Stimulated activated CD8-positive, alpha-beta memory T cell treated with anti-CD3 and anti-CD28 coated beads, Interleukin-2, amount 100 ng/mL, for 48 hours (primary cell): ENCODE measurements around the gene ARHGAP27.
"Not testable (repeated sequence)": the region's sequence is repeated elsewhere in the genome, so short reads cannot be mapped to it uniquely, and the experiment has no call there.

Experiments used
- DNase-seq, 2 donors: peaks; one replicate each; pipeline ENCODE4 v3.0.0-alpha.2; 2020; ENCODE audit warnings: low read depth in 2 of 2

Gene ARHGAP27

GRCh38 chr17:45432405-45433158 is at the start of gene ARHGAP27:
Gene ARHGAP27, minus strand, starts transcription at chr17:45432870. Its CDS starts 2,591 bp downstream, at chr17:45430279.
- no peak for DNase-seq

DNA sequence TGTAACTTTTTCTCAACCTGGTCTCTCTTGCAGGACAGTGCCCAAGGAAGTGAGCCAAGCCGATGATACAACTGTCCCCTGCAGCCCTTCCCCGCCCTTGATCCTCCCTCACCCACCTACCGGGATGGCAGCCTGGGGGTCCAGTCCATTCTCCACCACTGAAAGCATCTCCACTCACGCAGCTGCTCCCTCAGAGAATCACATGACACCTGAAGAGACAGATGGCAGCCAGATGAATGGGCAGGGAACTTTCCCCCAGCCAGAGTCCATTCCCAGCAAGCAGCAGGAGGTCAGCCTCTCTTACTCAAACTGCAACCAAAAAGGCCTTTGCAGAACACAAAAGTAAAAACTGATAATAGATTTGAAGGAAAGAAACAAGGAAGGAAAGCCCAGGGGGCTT is 49.6 kb upstream of the ARHGAP27 start:
- not testable (repeated sequence) for DNase-seq

GRCh38 chr17:45475436-45475835 is 42.8 kb upstream of the ARHGAP27 start:
- DNase-seq = not testable (repeated sequence)

DNA sequence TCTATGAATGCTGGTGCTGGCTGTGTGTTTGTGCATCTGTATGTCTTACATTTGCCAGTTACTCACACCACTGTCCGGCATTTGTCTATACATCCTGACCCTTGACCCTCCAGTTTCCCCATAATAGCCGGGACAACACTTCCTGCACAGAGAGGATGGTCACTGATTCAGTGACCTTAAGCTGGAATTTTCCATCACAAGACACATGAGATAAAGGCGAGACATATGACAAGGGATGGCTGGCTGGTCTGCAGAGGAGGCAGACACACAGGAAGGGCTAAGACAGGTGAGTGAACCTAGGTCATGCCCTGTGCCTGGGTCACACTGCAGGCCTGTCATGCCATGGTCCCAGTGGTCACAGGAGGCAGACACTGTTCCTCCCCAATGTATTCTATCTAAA is 39.6 kb upstream of the ARHGAP27 start:
- not testable (repeated sequence) for DNase-seq

GRCh38 chr17:45469204-45469563 is 36.5 kb upstream of the ARHGAP27 start:
- not testable (repeated sequence) for DNase-seq

DNA sequence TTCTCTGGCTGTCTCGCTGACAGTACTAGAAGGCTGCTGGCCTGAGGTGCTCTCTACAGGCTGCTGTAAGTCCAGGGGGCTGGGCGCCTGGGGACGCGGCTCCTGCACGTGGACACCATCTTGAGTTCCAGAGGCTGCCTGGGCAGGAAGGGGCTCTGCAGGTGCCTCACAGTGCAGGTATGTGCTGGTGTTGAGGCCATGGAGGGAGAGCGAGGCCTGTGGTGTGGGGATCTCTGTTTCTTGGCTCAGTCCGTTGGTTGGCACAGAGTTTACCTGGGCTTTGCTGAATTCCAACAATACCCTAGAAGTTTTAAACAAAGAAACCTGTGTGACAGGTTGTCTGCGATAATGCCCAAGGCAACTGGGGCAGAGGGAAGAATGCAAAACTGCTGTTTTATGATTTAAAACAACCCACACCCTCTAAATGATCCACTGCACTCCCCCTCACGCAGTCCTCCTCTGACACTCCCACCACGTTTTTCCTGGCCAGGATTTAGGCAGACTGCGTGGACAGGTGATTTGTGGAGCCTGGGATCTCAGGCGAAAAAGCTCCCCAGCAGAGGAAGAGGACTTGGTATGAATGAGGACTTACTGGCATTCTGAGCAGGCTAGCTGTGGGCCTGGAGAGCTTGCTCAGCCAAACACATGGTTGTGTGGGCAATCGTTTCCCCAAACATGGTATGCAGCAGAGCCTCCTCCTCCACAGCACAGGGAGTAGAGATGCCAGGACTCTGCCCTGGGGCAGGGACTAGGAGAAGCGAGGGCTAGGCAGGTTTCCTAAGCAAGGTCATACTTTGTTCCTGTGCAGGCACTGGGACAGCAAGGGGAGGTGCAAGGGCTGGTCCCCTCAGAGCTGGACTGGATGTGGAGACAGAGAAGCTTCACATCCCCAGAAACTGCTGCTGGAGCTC is 35.9 kb upstream of the ARHGAP27 start:
- DNase-seq = not testable (repeated sequence)

GRCh38 chr17:45461524-45462327 is 29.1 kb upstream of the ARHGAP27 start:
- DNase-seq = peak; percentile 13 to 23

- DNase-seq = not testable (repeated sequence)
These were observed 27.8 kb upstream of the ARHGAP27 start for GRCh38 chr17:45460422-45460821.

DNA sequence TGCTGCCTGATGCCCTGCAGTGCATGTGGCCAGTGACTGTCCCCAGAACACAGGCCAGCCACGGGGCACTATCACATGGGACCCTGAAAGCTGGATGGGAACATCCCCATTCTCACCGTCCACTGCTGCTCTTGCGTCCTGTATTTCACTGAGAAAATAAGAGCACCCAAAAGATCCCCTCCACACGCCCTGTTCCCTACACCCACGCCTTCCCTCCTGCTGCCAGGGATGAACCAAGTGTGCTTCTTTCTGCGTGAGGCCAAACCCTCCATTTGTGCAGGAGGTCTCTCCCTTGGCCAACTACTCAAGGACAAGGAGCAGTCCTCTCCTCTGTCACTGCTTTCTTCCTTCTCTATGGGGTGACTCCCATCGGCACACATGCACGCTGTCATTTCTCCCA is 21.7 kb upstream of the ARHGAP27 start:
- DNase-seq = not testable (repeated sequence)

DNA sequence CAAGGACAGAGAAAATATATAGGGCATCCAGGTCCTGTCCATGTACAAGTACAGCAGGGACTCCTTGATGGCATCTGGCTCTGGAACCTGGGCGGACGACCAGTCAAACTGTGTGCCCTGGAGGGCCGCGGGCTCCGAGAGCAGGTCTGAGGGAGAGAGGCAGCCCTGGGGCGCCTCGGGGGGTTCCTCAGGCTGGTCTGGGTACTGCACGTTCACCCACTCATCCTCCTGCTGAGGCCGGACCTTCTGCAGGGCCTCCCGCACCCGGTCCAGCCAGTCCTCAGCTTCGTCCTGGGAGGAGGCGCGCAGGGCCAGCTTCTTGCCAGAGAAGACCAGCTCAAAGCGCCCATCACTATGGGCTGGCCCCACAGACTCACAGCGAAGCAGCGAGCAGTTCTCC is 21.1 kb upstream of the ARHGAP27 start:
- DNase-seq = not testable (repeated sequence)

- DNase-seq = not testable (repeated sequence)
These were observed 20.5 kb upstream of the ARHGAP27 start for GRCh38 chr17:45453225-45453534.

DNA sequence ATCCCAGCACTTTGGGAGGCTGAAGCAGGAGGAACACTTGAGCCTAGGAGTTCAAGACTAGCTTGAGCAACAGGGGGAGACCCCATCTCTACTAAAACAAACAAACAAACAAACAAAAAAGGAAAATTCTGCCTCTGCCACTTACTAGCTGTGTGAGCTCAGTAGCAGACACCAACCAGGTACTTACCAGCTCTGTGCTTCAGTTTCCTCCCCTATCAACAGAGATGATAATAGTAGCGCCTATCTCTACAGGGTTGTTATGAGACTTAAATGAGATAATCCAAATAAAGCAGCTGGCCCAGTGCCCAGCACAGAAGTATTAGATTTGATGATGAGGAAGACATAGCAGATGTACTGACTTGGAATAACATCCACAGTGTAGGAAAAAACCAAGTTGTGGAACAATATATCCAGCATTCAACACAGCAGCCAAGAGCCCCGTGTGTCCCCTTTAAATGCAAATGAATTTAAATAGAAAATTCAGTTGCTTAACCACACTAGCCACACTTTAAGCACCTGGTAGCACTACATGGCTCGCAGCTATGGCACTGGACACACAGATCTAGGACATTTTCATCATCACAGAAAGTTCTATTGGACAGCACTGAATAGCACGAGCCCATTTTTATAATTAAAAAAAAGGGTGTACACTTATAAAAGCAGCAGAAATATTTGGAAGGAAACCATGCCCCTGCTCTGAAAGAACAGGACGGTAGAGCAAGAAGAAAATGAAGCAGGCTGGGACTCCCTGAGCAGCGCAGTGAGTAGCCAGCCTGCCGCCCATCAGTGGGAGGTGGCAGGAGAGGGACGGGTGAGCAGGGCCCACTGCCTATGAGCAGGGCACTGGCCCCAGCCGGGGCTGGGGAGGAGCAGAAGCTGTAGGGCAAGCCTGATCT is 19.9 kb upstream of the ARHGAP27 start:
- not testable (repeated sequence) for DNase-seq

- not testable (repeated sequence) for DNase-seq
These were observed 19.0 kb upstream of the ARHGAP27 start for GRCh38 chr17:45451660-45452059.

- DNase-seq = no peak
These were observed 18.5 kb upstream of the ARHGAP27 start for GRCh38 chr17:45451131-45451530.

DNA sequence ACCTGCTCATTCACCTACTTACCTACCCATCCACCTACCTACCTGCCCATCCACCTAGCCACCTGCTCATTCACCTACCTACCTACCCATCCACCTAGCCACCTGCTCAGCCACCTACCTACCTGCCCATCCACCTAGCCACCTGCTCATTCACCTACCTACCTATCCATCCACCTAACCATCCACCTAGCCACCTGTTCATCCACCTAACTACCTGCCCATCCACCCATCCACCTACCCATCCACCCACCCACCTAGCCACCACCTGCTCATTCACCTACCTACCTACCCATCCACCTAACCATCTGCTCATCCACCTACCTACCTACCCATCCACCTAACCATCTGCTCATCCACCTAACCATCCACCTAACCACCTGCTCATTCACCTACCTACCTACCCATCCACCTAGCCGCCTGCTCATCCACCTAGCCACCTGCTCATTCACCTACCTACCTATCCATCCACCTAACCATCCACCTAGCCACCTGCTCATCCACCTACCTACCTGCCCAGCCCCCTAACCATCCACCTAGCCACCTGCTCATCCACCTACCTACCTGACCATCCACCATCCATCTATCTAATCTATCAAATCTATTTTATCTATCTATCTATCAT is 17.1 kb upstream of the ARHGAP27 start:
- DNase-seq = not testable (repeated sequence)

DNA sequence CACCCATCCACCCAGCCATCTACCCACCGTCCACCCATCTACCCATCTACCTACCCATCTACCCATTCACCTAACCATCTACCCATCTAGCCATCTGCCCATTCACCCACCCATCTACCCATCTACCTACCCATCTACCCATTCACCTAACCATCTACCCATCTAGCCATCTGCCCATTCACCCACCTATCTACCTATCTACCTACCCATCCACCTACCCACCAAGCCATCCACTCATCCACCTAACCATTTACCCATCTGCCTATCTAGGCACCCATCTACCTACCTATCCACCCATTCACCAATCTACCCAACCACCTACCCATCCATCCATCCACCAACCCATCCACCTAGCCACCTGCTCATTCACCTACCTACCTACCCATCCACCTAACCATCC is 16.6 kb upstream of the ARHGAP27 start:
- not testable (repeated sequence) for DNase-seq

GRCh38 chr17:45448483-45448882 is 15.8 kb upstream of the ARHGAP27 start:
- not testable (repeated sequence) for DNase-seq

DNA sequence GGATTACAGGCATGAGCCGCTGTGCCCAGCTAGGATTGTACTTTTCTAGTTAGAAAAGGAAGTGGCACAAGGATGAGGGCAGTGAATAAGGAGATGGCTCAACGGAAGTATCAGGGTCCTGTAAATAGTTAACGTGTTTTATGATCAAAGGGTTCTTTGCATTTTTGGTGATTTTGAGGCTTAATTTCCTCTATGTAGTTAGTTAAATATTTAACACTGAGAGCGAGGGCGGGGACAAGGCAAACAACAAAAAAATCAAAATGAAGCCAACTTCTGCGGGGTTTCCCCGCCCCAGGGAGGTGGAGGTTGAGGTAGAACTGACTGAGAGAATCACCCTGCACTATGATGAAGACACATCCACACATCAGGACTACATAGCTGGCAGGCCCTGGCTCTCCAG is 15.4 kb upstream of the ARHGAP27 start:
- DNase-seq = not testable (repeated sequence)

GRCh38 chr17:45447650-45448049 is 15.0 kb upstream of the ARHGAP27 start:
- not testable (repeated sequence) for DNase-seq

GRCh38 chr17:45446872-45447625 is 14.4 kb upstream of the ARHGAP27 start:
- DNase-seq = not testable (repeated sequence)
